Subcutaneous abdominal adipose tissue (tissue), 5 donors: ENCODE results near the gene TBC1D22B.
"Not testable (repeated sequence)": the region's sequence is repeated elsewhere in the genome, so short reads cannot be mapped to it uniquely, and the experiment has no call there.

Experiments
- H3K27ac ChIP-seq: one replicate; pipeline ENCODE4 v1.7.0; 2013; ENCODE audit warnings: low read depth, mild to moderate bottlenecking, inconsistent platforms, low read length, moderate library complexity
- H3K27me3 ChIP-seq, 5 donors: one replicate each; pipeline ENCODE4 v1.7.0; 2013; ENCODE audit warnings: low read length in 5 of 5, inconsistent platforms in 1 of 5; ENCODE audit not compliant: control insufficient read depth in 5 of 5, insufficient read depth in 4 of 5
- H3K36me3 ChIP-seq, 5 donors: one replicate each; pipeline ENCODE4 v1.7.0; 2013; ENCODE audit warnings: low read length in 5 of 5; ENCODE audit not compliant: control insufficient read depth in 5 of 5, insufficient read depth in 5 of 5
- H3K4me1 ChIP-seq, 5 donors: one replicate each; pipeline ENCODE4 v1.7.0; 2013; ENCODE audit warnings: low read length in 5 of 5, mild to moderate bottlenecking in 3 of 5, moderate library complexity in 1 of 5; ENCODE audit not compliant: control insufficient read depth in 5 of 5, insufficient read depth in 5 of 5
- H3K4me3 ChIP-seq, 5 donors: one replicate each; pipeline ENCODE4 v1.7.0; 2013; ENCODE audit warnings: low read length in 5 of 5, low read depth in 1 of 5
- H3K9ac ChIP-seq, 5 donors: one replicate each; pipeline ENCODE4 v1.7.0; 2013; ENCODE audit warnings: low read length in 5 of 5, mild to moderate bottlenecking in 4 of 5, moderate library complexity in 3 of 5
- H3K9me3 ChIP-seq, 5 donors: one replicate each; pipeline ENCODE4 v1.7.0; 2013; ENCODE audit warnings: low read length in 5 of 5; ENCODE audit not compliant: control insufficient read depth in 5 of 5
- donor health status: healthy.
- donor health status: healthy.
- donor health status: healthy.
- donor health status: healthy.
- donor health status: healthy.

The TBC1D22B gene

GRCh38 chr6:37282371-37282770 is 24.8 kb downstream of the TBC1D22B start:
- Histone ChIP-seq H3K9ac (no peak overlapping the region), H3K27me3 (no peaks in the 10 kb centered on the region), H3K27ac (no peak overlapping the region), H3K9me3 (no peaks in the 10 kb centered on the region), H3K4me1 (peaks cover 3 to 27% (median 23%) of the 10 kb centered on the region in 5 donors), H3K36me3 (peaks cover 9 to 51% (median 36%) of the 10 kb centered on the region in 5 donors), H3K4me3 (no peak overlapping the region)

GRCh38 chr6:37283268-37283667 is 25.7 kb downstream of the TBC1D22B start:
- Histone ChIP-seq H3K9ac (no peak overlapping the region), H3K36me3 (peaks cover 14 to 57% (median 39%) of the 10 kb centered on the region in 5 donors), H3K4me1 (peaks cover 3 to 27% (median 23%) of the 10 kb centered on the region in 5 donors), H3K9me3 (no peaks in the 10 kb centered on the region), H3K27ac (peak overlapping the region; percentile 13), H3K27me3 (no peaks in the 10 kb centered on the region), H3K4me3 (no peak overlapping the region)

- Histone ChIP-seq H3K27ac (peak overlapping the region; percentile 13), H3K27me3 (no peaks in the 10 kb centered on the region), H3K4me3 (no peak overlapping the region), H3K9ac (no peak overlapping the region), H3K36me3 (peaks cover 14 to 57% (median 39%) of the 10 kb centered on the region in 5 donors), H3K9me3 (no peaks in the 10 kb centered on the region), H3K4me1 (peaks cover 3 to 27% (median 23%) of the 10 kb centered on the region in 5 donors)
These were observed 26.1 kb downstream of the TBC1D22B start for GRCh38 chr6:37283671-37284151.

GRCh38 chr6:37284781-37285180 is 27.2 kb downstream of the TBC1D22B start:
- no peaks in the 10 kb centered on the region for H3K27me3 ChIP-seq
- peaks cover 14 to 58% (median 48%) of the 10 kb centered on the region in 5 donors for H3K36me3 ChIP-seq
- no peak overlapping the region for H3K27ac ChIP-seq
- no peak overlapping the region for H3K4me3 ChIP-seq
- H3K4me1 ChIP-seq: peaks cover 3 to 22% (median 18%) of the 10 kb centered on the region in 5 donors
- no peaks in the 10 kb centered on the region for H3K9me3 ChIP-seq
- no peak overlapping the region for H3K9ac ChIP-seq

- Histone ChIP-seq H3K9me3 (no peaks in the 10 kb centered on the region), H3K27ac (no peak overlapping the region), H3K9ac (no peak overlapping the region), H3K4me3 (no peak overlapping the region), H3K4me1 (peaks cover 3 to 17% (median 14%) of the 10 kb centered on the region in 5 donors), H3K36me3 (peaks cover 14 to 63% (median 46%) of the 10 kb centered on the region in 5 donors), H3K27me3 (no peaks in the 10 kb centered on the region)
These were observed 28.3 kb downstream of the TBC1D22B start for GRCh38 chr6:37285861-37286311.

- Histone ChIP-seq H3K36me3 (peaks cover 25 to 70% (median 55%) of the 10 kb centered on the region in 5 donors), H3K4me1 (peaks cover 3 to 17% (median 14%) of the 10 kb centered on the region in 5 donors)
These were observed 30.1 kb downstream of the TBC1D22B start for GRCh38 chr6:37287519-37288157.

GRCh38 chr6:37288247-37288646 is 30.7 kb downstream of the TBC1D22B start:
- Histone ChIP-seq H3K4me3 (no peak overlapping the region), H3K9ac (no peak overlapping the region), H3K4me1 (peaks cover 3 to 16% (median 13%) of the 10 kb centered on the region in 5 donors), H3K36me3 (peaks cover 25 to 66% (median 52%) of the 10 kb centered on the region in 5 donors), H3K9me3 (no peaks in the 10 kb centered on the region), H3K27me3 (no peaks in the 10 kb centered on the region), H3K27ac (no peak overlapping the region)

More at GRCh38 chr6:37287519-37288157, 30.1 kb downstream of the TBC1D22B start:
- no peaks in the 10 kb centered on the region for H3K27me3 ChIP-seq
- H3K27ac ChIP-seq: no peak overlapping the region
- no peak overlapping the region for H3K9ac ChIP-seq
- H3K4me3 ChIP-seq: no peak overlapping the region
- no peaks in the 10 kb centered on the region for H3K9me3 ChIP-seq

- Histone ChIP-seq H3K27ac (no peak overlapping the region), H3K4me1 (no peaks in the 10 kb centered on the region), H3K27me3 (no peaks in the 10 kb centered on the region), H3K9me3 (no peaks in the 10 kb centered on the region), H3K36me3 (peaks cover 25 to 60% (median 48%) of the 10 kb centered on the region in 5 donors), H3K9ac (no peak overlapping the region), H3K4me3 (no peak overlapping the region)
These were observed 32.4 kb downstream of the TBC1D22B start for GRCh38 chr6:37289931-37290330.

- H3K36me3 ChIP-seq: peaks cover 14 to 43% (median 39%) of the 10 kb centered on the region in 5 donors
- H3K9ac ChIP-seq: no peak overlapping the region
These were observed 35.9 kb downstream of the TBC1D22B start for GRCh38 chr6:37293426-37293825.

GRCh38 chr6:37297637-37298036 is 40.1 kb downstream of the TBC1D22B start:
- H3K27ac ChIP-seq, H3K9me3 ChIP-seq, H3K4me1 ChIP-seq, H3K4me3 ChIP-seq, H3K9ac ChIP-seq, H3K27me3 ChIP-seq: not testable (repeated sequence)
- H3K36me3 ChIP-seq: peaks cover 4 to 28% (median 22%) of the 10 kb centered on the region in 5 donors

More at GRCh38 chr6:37293426-37293825, 35.9 kb downstream of the TBC1D22B start:
- Histone ChIP-seq H3K9me3 (no peaks in the 10 kb centered on the region), H3K4me3 (no peak overlapping the region), H3K4me1 (no peaks in the 10 kb centered on the region), H3K27ac (no peak overlapping the region), H3K27me3 (no peaks in the 10 kb centered on the region)
